GM12878 (cell line): ENCODE data around the gene DLG2. TPM values are rescaled to one million over a fixed set of nuclear protein-coding genes. Genes with fewer than 3 reads are reported as not detected.

Experiments used
- ATAC-seq: fragments of 200-7000 bp; cut with Tn5 transposase; 3 replicates; pipeline ENCODE4 v1.9.1; 2020; ENCODE audit warnings: mild to moderate bottlenecking, moderate library complexity
- BruUV-seq: library from RNA; stranded (reverse); fragments of 400-500 nt; replicated peaks from 2 replicates; lab custom pipeline; 2021; lab: Mats Ljungman, UMichigan
- CTCF ChIA-PET: fragments of 300-600 bp; sonication (Branson Sonifier 250); formaldehyde crosslinking; extraction: SDS; loops from one replicate; lab custom pipeline; 2021; ENCODE audit warnings: inconsistent platforms; lab: Yijun Ruan, JAX
- POLR2A ChIA-PET: fragments of 350-600 bp; formaldehyde crosslinking; extraction: SDS; loops from one replicate; lab custom pipeline; 2021; ENCODE audit warnings: inconsistent platforms; lab: Charles Lee
- RAD21 ChIA-PET: fragments of 300-600 bp; sonication (Branson Sonifier 250); formaldehyde crosslinking; loops from one replicate; lab custom pipeline; 2023; ENCODE audit warnings: antibody characterized with exemption; ENCODE audit not compliant: unreplicated experiment; lab: Charles Lee
- SMC1A ChIA-PET: fragments of 300-600 bp; sonication (Branson Sonifier 250); formaldehyde crosslinking; loops from one replicate; lab custom pipeline; 2023; ENCODE audit not compliant: unreplicated experiment, uncharacterized antibody; lab: Charles Lee
- DNase-seq: peaks from one replicate; pipeline ENCODE4 v3.0.0-alpha.2; 2011; ENCODE audit warnings: low read depth, low spot score
- FAIRE-seq: peaks from 3 replicates; lab custom pipeline; 2011; peaks lifted over from hg19 to GRCh38; lab: Jason Lieb, UNC
- H2AFZ ChIP-seq: 2 replicates; pipeline ENCODE4 v1.6.0; 2011; ENCODE audit warnings: low read depth, low read length, control low read depth; ENCODE audit not compliant: control insufficient read depth
- H3K27ac ChIP-seq: 2 replicates; pipeline ENCODE4 v1.5.1; 2011; ENCODE audit warnings: control low read depth; ENCODE audit not compliant: control insufficient read depth, insufficient read depth
- H3K27me3 ChIP-seq, 2 experiments: replicated peaks in 1 of 2; 2 replicates each; pipeline versions ENCODE4 v1.6.0 to v1.6.1; 2011; ENCODE audit warnings: low read length in 1 of 2; ENCODE audit not compliant: control insufficient read depth in 2 of 2, insufficient read depth in 2 of 2
- H3K36me3 ChIP-seq, 2 experiments: 2 replicates each; pipeline ENCODE4 v1.5.1; 2011; ENCODE audit warnings: low read length in 1 of 2; ENCODE audit not compliant: control insufficient read depth in 2 of 2, insufficient read depth in 2 of 2
- H3K4me1 ChIP-seq: 2 replicates; pipeline ENCODE4 v1.6.1; 2011; ENCODE audit warnings: mild to moderate bottlenecking, low read length, moderate library complexity, mixed read lengths; ENCODE audit not compliant: control insufficient read depth, insufficient read depth
- H3K4me2 ChIP-seq: 2 replicates; pipeline ENCODE4 v1.6.0; 2011; ENCODE audit warnings: control low read depth; ENCODE audit not compliant: control insufficient read depth, insufficient read depth
- H3K4me3 ChIP-seq: fragments of 200-600 bp; sonication (generic); 2 replicates; pipeline ENCODE4 v1.5.1; 2016
- H3K79me2 ChIP-seq: 2 replicates; pipeline ENCODE4 v1.6.0; 2011; ENCODE audit warnings: low read length; ENCODE audit not compliant: control insufficient read depth, insufficient read depth
- H3K9ac ChIP-seq: 2 replicates; pipeline ENCODE4 v1.8.0; 2011; ENCODE audit warnings: low read length, control low read depth, mixed read lengths; ENCODE audit not compliant: control insufficient read depth, insufficient read depth
- H3K9me3 ChIP-seq: replicated peaks from 3 replicates; pipeline ENCODE4 v1.5.1; 2011; ENCODE audit warnings: mild to moderate bottlenecking, low read length; ENCODE audit not compliant: control insufficient read depth, insufficient read depth
- H4K20me1 ChIP-seq: 2 replicates; pipeline ENCODE4 v1.6.0; 2011; ENCODE audit not compliant: control insufficient read depth, insufficient read depth
- BHLHE40 ChIP-seq, 2 experiments: fragments of 450-650 bp in 1 of 2; IDR thresholded peaks; 2 replicates each; pipeline ENCODE4 v1.6.1; 2011 to 2017; ENCODE audit warnings: low read depth in 2 of 2, borderline replicate concordance in 1 of 2, improper control_type of control experiment in 1 of 2, low read length in 1 of 2, mild to moderate bottlenecking in 1 of 2
- EGR1 ChIP-seq, 2 experiments: IDR thresholded peaks; 1 replicate in 1 of 2; 2 replicates in 1 of 2; pipeline ENCODE4 v1.6.1; 2011 to 2012; ENCODE audit warnings: low read depth in 2 of 2, low read length in 2 of 2, borderline replicate concordance in 1 of 2, mild to moderate bottlenecking in 1 of 2, moderate library complexity in 1 of 2
- EZH2 ChIP-seq: IDR thresholded peaks from 2 replicates; pipeline ENCODE4 v1.6.1; 2012; ENCODE audit warnings: low read depth, mild to moderate bottlenecking, control low read depth, inconsistent platforms, low read length, borderline replicate concordance; ENCODE audit not compliant: control insufficient read depth
- IKZF1 ChIP-seq: fragments of 450-650 bp; conservative IDR thresholded peaks from 2 replicates; pipeline ENCODE4 v1.6.1; 2017; ENCODE audit warnings: antibody characterized with exemption, mild to moderate bottlenecking
- NRF1 ChIP-seq: conservative IDR thresholded peaks from 2 replicates; pipeline ENCODE4 v1.6.1; 2011; ENCODE audit warnings: mild to moderate bottlenecking, low read depth, low read length, improper control_type of control experiment
- PML ChIP-seq: IDR thresholded peaks from 2 replicates; pipeline ENCODE4 v1.6.1; 2012; ENCODE audit warnings: low read length, inconsistent platforms
- POLR2A ChIP-seq: IDR thresholded peaks from 2 replicates; pipeline ENCODE4 v1.6.1; 2011; ENCODE audit warnings: low read depth, mild to moderate bottlenecking, low read length
- SIX5 ChIP-seq: IDR thresholded peaks from 2 replicates; pipeline ENCODE4 v1.6.1; 2011; ENCODE audit warnings: mild to moderate bottlenecking, low read depth, low read length, moderate library complexity; ENCODE audit not compliant: severe bottlenecking
- TAF1 ChIP-seq: IDR thresholded peaks from 2 replicates; pipeline ENCODE4 v1.6.1; 2011; ENCODE audit warnings: mild to moderate bottlenecking, low read depth, low read length, borderline replicate concordance
- USF1 ChIP-seq: IDR thresholded peaks from 2 replicates; pipeline ENCODE4 v1.6.1; 2011; ENCODE audit warnings: borderline replicate concordance, low read depth, mild to moderate bottlenecking, moderate library complexity, mixed read lengths, low read length; ENCODE audit not compliant: insufficient read depth; ENCODE audit errors: extremely low read length
- USF2 ChIP-seq: IDR thresholded peaks from 2 replicates; pipeline ENCODE4 v1.6.1; 2011; ENCODE audit warnings: low read depth, low read length, improper control_type of control experiment, borderline replicate concordance
- ZBED1 ChIP-seq: IDR thresholded peaks from 2 replicates; pipeline ENCODE4 v1.6.1; 2016; ENCODE audit warnings: borderline replicate concordance
- ZBTB33 ChIP-seq: fragments of 450-650 bp; IDR thresholded peaks from 2 replicates; pipeline ENCODE4 v1.6.1; 2017; ENCODE audit warnings: mild to moderate bottlenecking
- ZNF384 ChIP-seq: IDR thresholded peaks from 2 replicates; pipeline ENCODE4 v1.6.1; 2012; ENCODE audit warnings: low read depth, mild to moderate bottlenecking, low read length, improper control_type of control experiment, borderline replicate concordance
- ZZZ3 ChIP-seq: IDR thresholded peaks from 2 replicates; pipeline ENCODE4 v1.6.1; 2011; ENCODE audit warnings: low read depth; ENCODE audit not compliant: control insufficient read depth, insufficient read length
- WGBS: methylation state at CpG from one replicate; pipeline ENCODE4 v1.1.6; 2016; ENCODE audit warnings: low lambda C conversion rate; ENCODE audit not compliant: insufficient replicate concordance, insufficient coverage; ENCODE audit errors: missing lambda C conversion rate; 5-methylcytosine and 5-hydroxymethylcytosine counted together
- in situ Hi-C: fragments of 300-500 bp; cut with MboI; formaldehyde crosslinking; loops from 9 replicates; pipeline ENCODE4 v1.14.3; 2018; ENCODE audit warnings: mixed read lengths
- intact Hi-C: fragments of 100-400 bp; cut with micrococcal nuclease; formaldehyde crosslinking; loops from one replicate; pipeline ENCODE4 v1.14.2; 2022; ENCODE audit not compliant: unreplicated experiment
- polyA plus RNA-seq, 11 experiments: library from polyadenylated mRNA; depleted of rRNA in 4 of 11; unstranded in 6 of 11; stranded (reverse) in 5 of 11; fragments of >200 nt; fragmentation: Nextera tagmentation in 4 of 11; fragmentation: Illumina TruSeq in 1 of 11; extraction: Ambion mirVana in 4 of 11; extraction: Trizol in 1 of 11; gene quantifications; 1 replicate in 1 of 11; 2 replicates in 10 of 11; pipeline versions ENCODE4 v1.2.1 to v1.2.3, GENCODE V29; 2011 to 2016; ENCODE audit warnings: inconsistent platforms in 2 of 11, missing spikeins in 2 of 11, low read depth in 1 of 11
- total RNA-seq, 4 experiments: library from RNA; depleted of rRNA in 3 of 4; stranded (reverse); fragments of >200 nt in 3 of 4; fragmentation: Illumina TruSeq in 1 of 4; extraction: Trizol in 1 of 4; gene quantifications; 2 replicates each; pipeline versions ENCODE4 v1.2.1 to v1.2.3, GENCODE V29; 2013 to 2021

Gene DLG2
- total and polyA plus RNA-seq, 10 of the 15 experiments (the other 5 are each of a cell fraction or from before 2014, with no cell fraction given), result 0.09 to 0.98 (median 0.35) TPM

- H3K9me3 ChIP-seq, result no peaks in the 10 kb centered on the region
- no TSS peak for BruUV-seq
These were observed 1898.9 kb downstream of the DLG2 start for GRCh38 chr11:83728281-83728680.

GRCh38 chr11:83727251-83727650 is 1899.9 kb downstream of the DLG2 start:
- CTCF ChIA-PET, result interaction anchor here (2.4 kb wide), 1 partner anchor 435 kb away, joined by 14 read pairs; no protein-coding TSS in a partner anchor
- Histone ChIP-seq H3K36me3 (no peaks in the 10 kb centered on the region), H3K4me2 (no peak overlapping the region), H3K79me2 (no peaks in the 10 kb centered on the region), H4K20me1 (no peaks in the 10 kb centered on the region), H3K9me3 (no peaks in the 10 kb centered on the region), H3K27me3 (0 out of 4 replicates have a peak, but pooled peaks cover 0 to 2% of the 10 kb centered on the region in 2 experiments), H3K9ac (no peak overlapping the region), H2AFZ (no peak overlapping the region), H3K4me1 (peaks cover 11% of the 10 kb centered on the region; the same call in 1 of the 2 replicates), H3K4me3 (no peak overlapping the region), H3K27ac (no peak overlapping the region)
- no TSS peak for BruUV-seq
- WGBS, result 47% methylated on average over 1 of the region's 1 CpG
- intact Hi-C loops, result no loop called here
- SMC1A ChIA-PET, result no interaction called here
- in situ Hi-C loops, result no loop called here
- POLR2A ChIA-PET, result no interaction called here
- ATAC-seq (no peak), FAIRE-seq (no peak), DNase-seq (no peak)
- RAD21 ChIA-PET, result no interaction called here
- TF ChIP-seq ZNF384, result no peak
- TF ChIP-seq ZBTB33, result no peak
- TF ChIP-seq TAF1, result no peak
- no peak for TF ChIP-seq BHLHE40 (IDR thresholded peaks at IDR 0.05; ENCODE audit: borderline replicate concordance in 1 of 2, low read depth in 2 of 2, low read length in 1 of 2)
- no peak for TF ChIP-seq NRF1
- TF ChIP-seq ZZZ3, result no peak
- no peak for TF ChIP-seq EZH2
- TF ChIP-seq USF2, result no peak
- no peak for TF ChIP-seq USF1
- TF ChIP-seq ZBED1, result no peak

More at GRCh38 chr11:83728281-83728680, 1898.9 kb downstream of the DLG2 start:
- Histone ChIP-seq H3K4me1 (peaks cover 11% of the 10 kb centered on the region; the same call in 1 of the 2 replicates), H2AFZ (no peak overlapping the region), H3K4me2 (no peak overlapping the region), H3K79me2 (no peaks in the 10 kb centered on the region), H3K9ac (no peak overlapping the region), H3K4me3 (no peak overlapping the region), H3K27ac (no peak overlapping the region), H3K27me3 (0 out of 4 replicates have a peak, but pooled peaks cover 0 to 2% of the 10 kb centered on the region in 2 experiments), H3K36me3 (no peaks in the 10 kb centered on the region), H4K20me1 (no peaks in the 10 kb centered on the region)
- no peak for TF ChIP-seq SIX5
- TF ChIP-seq POLR2A, result no peak
- no peak for TF ChIP-seq PML
- TF ChIP-seq IKZF1, result no peak
- TF ChIP-seq EGR1 (IDR thresholded peaks at IDR 0.05; ENCODE audit: borderline replicate concordance in 1 of 2, low read depth in 2 of 2, low read length in 2 of 2), result no peak
- ChIA-PET SMC1A (no interaction called here), CTCF (no interaction called here), POLR2A (no interaction called here), RAD21 (no interaction called here)
- ATAC-seq (no peak), DNase-seq (no peak), FAIRE-seq (no peak)
- intact Hi-C loops, result no loop called here
- in situ Hi-C loops, result no loop called here
- WGBS, result 98% methylated on average over 2 of the region's 2 CpGs
